SK-N-SH (cell line): ENCODE measurements around the gene RIN3.
"Not testable (repeated sequence)": the region's sequence is repeated elsewhere in the genome, so short reads cannot be mapped to it uniquely, and the experiment has no call there.

Source experiments
- CTCF ChIP-seq: fragments of 200-600 bp; sonication (generic); IDR thresholded peaks from 2 replicates; pipeline ENCODE4 v1.6.1; 2017; ENCODE audit warnings: antibody characterized with exemption, mild to moderate bottlenecking, moderate library complexity
- JUND ChIP-seq: IDR thresholded peaks from 2 replicates; pipeline ENCODE4 v1.4.0; 2012
- TEAD4 ChIP-seq: IDR thresholded peaks from 2 replicates; pipeline ENCODE4 v1.4.0; 2012; ENCODE audit warnings: mild to moderate bottlenecking, borderline replicate concordance; ENCODE audit not compliant: insufficient read depth
- USF2 ChIP-seq: fragments of 150-350 bp; IDR thresholded peaks from 2 replicates; pipeline ENCODE4 v1.6.1; 2017; ENCODE audit warnings: antibody characterized with exemption, low read length, low read depth, borderline replicate concordance

GRCh38 chr14:92714739-92715307 is 201.2 kb downstream of the RIN3 start:
- peak; percentile 71 for TF ChIP-seq CTCF
- TF ChIP-seq USF2, JUND, TEAD4: not testable (repeated sequence)
